ENCODE measurements around the gene VWA3B.
"Not testable (repeated sequence)": the region's sequence is repeated elsewhere in the genome, so short reads cannot be mapped to it uniquely, and the experiment has no call there.

VWA3B gene

GRCh38 chr2:98086491-98087446, at the start of gene VWA3B:
Gene VWA3B, plus strand, starts transcription at chr2:98087167. Its CDS starts 5,926 bp downstream, at chr2:98093093.
- DNase-seq (ENCODE audit: low read depth in 3 of 3), result peak in 2 of 3 experiments; percentile 17 to 58

GRCh38 chr2:98037206-98037605, 49.8 kb upstream of the VWA3B start:
- no peak for DNase-seq (ENCODE audit: low read depth in 3 of 3)

- no peak for DNase-seq (ENCODE audit: low read depth in 3 of 3)
These were observed 49.2 kb upstream of the VWA3B start for GRCh38 chr2:98037666-98038336.

- no peak for DNase-seq (ENCODE audit: low read depth in 3 of 3)
These were observed 47.7 kb upstream of the VWA3B start for GRCh38 chr2:98039085-98039756.

- DNase-seq (ENCODE audit: low read depth in 3 of 3), result no peak
These were observed 46.5 kb upstream of the VWA3B start for GRCh38 chr2:98040331-98040939.

- no peak for DNase-seq (ENCODE audit: low read depth in 3 of 3)
These were observed 43.9 kb upstream of the VWA3B start for GRCh38 chr2:98043101-98043500.

- not testable (repeated sequence) for DNase-seq (ENCODE audit: low read depth in 3 of 3)
These were observed 42.2 kb upstream of the VWA3B start for GRCh38 chr2:98044730-98045129.

- no peak for DNase-seq (ENCODE audit: low read depth in 3 of 3)
These were observed 36.9 kb upstream of the VWA3B start for GRCh38 chr2:98050070-98050469.

GRCh38 chr2:98058191-98058975, 28.6 kb upstream of the VWA3B start:
- no peak for DNase-seq (ENCODE audit: low read depth in 3 of 3)

- DNase-seq (ENCODE audit: low read depth in 3 of 3), result no peak
These were observed 26.7 kb upstream of the VWA3B start for GRCh38 chr2:98060277-98060676.

- no peak for DNase-seq (ENCODE audit: low read depth in 3 of 3)
These were observed 23.6 kb upstream of the VWA3B start for GRCh38 chr2:98063291-98063854.

- no peak for DNase-seq (ENCODE audit: low read depth in 3 of 3)
These were observed 21.2 kb upstream of the VWA3B start for GRCh38 chr2:98065808-98066207.

- no peak for DNase-seq (ENCODE audit: low read depth in 3 of 3)
These were observed 19.8 kb upstream of the VWA3B start for GRCh38 chr2:98067160-98067559.

- DNase-seq (ENCODE audit: low read depth in 3 of 3), result no peak
These were observed 16.9 kb upstream of the VWA3B start for GRCh38 chr2:98070081-98070480.

GRCh38 chr2:98072442-98072841, 14.5 kb upstream of the VWA3B start:
- DNase-seq (ENCODE audit: low read depth in 3 of 3), result no peak

- DNase-seq (ENCODE audit: low read depth in 3 of 3), result no peak
These were observed 8.3 kb upstream of the VWA3B start for GRCh38 chr2:98078701-98079100.

- no peak for DNase-seq (ENCODE audit: low read depth in 3 of 3)
These were observed 2.7 kb upstream of the VWA3B start for GRCh38 chr2:98084151-98084868.

- DNase-seq (ENCODE audit: low read depth in 3 of 3), result no peak
These were observed 2.1 kb upstream of the VWA3B start for GRCh38 chr2:98084869-98085238.

GRCh38 chr2:98085649-98086048, 1.3 kb upstream of the VWA3B start:
- no peak for DNase-seq (ENCODE audit: low read depth in 3 of 3)

GRCh38 chr2:98087447-98088020, 567 bp downstream of the VWA3B start:
- no peak for DNase-seq (ENCODE audit: low read depth in 3 of 3)
